GM20431 (cell line): ENCODE data around the gene KLF9.

ENCODE experiments used
- in situ Hi-C: fragments of 300-500 bp; cut with MseI, MboI; formaldehyde crosslinking; loops from one replicate; pipeline ENCODE4 v1.15.0; 2020; ENCODE audit warnings: low sequenced_read_pairs; ENCODE audit not compliant: unreplicated experiment

The KLF9 gene

DNA sequence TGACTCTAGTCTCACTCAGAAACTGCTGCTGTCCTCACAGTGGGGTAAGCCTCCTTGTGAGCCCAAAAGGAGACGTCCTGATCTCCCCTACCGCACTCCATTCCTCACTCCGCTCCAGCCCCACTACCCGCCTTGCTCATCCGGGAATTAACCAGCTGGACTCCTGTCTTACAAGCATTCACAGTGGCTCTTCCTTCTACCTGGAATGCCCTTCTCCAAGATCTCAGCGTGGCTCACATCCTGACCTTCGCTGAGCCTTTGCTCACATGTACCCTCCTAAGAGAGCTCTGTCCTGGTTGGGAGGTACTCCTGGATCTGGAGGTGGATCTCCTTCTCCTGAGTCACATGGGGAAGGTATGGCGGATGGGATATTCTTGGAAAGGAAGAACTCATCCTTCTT, 10.7 kb upstream of the KLF9 start:
- in situ Hi-C loops = no loop called here

GRCh38 chr9:70422371-70423043, 8.1 kb upstream of the KLF9 start:
- in situ Hi-C loops = no loop called here

DNA sequence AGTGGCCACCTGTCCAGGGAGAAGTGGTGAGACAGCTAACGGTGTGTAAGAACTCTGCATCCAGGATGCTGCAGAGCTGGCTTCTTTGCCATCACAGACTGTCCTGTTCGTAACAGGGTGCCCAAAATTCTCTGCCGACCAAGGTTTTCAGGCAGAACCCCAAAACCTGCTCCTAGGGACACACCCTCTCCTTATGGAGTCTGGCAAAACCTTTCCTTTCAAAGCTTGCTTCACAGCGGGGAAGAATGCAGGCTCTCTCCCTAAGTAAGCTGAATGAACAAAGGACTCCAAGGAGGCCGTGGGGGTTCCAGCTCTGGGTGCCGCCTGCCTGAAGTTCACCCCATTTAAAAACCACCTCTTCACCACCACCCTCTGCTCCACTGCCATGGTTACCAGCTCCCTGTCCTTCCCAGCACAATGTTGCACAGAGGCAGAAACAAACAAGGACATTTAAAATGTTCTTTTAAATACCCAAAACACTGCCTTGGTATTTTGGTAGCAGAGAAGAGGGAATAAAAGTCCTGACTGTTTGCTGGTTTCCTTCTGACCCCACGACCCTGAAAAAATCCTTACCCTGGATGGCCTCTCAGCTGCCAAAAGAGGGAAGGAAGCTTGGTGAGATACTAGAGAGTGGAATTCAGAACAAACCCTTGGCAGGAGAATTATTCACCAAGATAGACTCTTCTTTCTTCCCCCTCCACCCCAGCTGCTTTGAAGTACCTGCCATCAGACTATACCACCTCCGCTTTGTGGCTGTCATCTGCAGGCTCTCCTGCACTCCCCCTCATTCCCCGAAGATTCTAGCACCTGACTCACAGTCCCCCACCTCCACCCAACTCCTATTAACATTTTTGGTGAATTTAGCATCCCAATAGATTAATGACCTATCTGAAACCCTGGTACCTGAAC, 7.1 kb upstream of the KLF9 start:
- in situ Hi-C loops = no loop called here

DNA sequence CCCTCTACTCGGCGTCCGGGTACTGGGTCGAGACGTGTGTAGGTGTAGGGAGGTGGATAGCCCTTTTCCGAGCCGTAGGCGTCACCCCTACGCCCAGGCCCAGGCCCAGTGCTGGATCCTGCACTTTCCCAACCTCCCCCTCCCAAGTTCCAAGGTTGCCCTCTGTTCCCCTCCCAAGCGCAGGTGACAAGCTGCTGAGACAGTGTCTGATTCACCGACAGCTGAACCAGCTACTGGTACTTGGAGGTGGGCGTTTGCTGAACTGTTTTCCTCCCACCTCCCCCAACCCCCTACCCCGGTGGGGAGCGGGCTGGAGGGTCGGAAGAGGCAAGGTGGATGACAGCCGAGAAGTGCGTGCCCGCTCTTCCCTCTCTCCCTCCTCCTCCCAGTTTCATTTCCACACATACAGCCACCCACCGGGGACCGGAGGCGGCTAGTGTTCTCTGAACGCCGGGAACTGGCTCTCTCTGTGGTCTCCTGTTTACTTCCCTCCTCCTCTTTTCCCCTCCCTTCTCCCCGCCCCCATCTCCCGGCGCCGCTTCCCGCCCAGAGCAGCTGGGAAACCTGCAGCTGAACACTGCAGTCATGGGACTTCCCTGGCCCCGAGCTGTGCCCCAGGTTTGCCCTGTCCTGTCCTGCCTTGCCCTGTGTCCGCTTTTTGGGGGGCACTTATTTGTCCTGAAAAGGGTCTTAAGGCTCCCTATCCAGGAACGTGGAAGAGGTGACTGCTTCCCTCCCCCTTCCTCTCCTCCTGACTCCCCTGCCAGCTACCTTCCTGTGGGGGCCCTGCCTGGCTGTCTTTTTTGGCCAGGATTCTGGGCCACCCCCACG, 6.2 kb upstream of the KLF9 start:
- in situ Hi-C loops = no loop called here

- in situ Hi-C loops = no loop called here
Measured at GRCh38 chr9:70419556-70420440, 5.3 kb upstream of the KLF9 start.

DNA sequence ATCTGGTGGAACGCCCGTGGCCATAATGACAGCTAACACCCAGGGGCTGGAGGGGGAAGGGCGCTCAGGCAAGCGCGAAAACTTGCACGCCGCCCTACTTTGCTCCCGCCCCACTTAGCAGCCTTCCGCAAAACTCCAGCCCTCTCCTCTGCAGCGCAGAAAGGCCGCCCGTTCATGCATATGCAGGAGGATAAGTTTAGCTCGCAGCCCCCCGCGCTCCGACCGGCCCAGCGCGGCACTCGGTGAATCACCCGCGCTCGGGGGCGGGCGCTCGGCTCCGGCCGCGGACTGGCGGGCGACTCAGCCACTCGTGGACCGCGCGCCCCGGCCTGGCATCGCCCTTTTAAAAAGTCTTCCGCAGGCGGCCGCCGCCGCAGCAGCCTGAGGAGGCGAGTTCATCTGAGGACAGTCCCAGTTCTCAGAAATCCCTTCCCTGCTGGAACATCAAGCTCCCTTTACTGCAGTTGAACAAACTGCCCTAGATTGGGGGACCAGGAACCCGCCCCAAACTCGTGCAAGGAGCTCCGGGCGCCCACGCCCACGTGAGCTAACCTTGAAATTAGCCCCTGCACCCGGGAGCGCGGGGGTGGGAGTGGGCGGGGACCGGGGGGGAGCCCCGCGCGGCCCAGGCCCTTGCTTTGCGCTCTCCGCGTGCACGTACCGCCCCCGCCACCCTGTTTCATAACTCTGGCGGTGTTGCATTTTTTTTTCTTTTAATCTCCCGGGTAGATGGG, 4.5 kb upstream of the KLF9 start:
- in situ Hi-C loops = no loop called here

DNA sequence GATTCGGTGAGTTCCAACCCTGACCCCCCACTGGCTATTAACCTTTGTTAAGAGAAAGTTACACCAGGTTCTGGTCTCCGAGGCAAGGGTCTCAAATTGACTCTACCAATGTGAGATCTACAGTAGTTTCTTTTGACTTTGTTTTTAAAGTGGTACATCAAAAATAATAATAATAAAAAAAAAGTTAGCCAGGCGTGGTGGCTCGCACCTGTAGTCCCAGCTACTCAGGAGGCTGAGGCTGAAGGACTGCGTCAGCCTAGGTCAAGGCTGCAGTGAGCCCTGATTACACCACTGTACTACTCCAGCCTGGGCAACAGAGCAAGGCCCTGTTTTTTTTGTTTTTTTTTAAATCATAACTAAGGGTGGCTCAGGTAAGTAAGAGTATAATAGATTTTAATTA, 1.0 kb upstream of the KLF9 start:
- in situ Hi-C loops = no loop called here

GRCh38 chr9:70415041-70415440, 584 bp upstream of the KLF9 start:
- in situ Hi-C loops = no loop called here

GRCh38 chr9:70413464-70413798, 1.0 kb downstream of the KLF9 start:
- in situ Hi-C loops = no loop called here

DNA sequence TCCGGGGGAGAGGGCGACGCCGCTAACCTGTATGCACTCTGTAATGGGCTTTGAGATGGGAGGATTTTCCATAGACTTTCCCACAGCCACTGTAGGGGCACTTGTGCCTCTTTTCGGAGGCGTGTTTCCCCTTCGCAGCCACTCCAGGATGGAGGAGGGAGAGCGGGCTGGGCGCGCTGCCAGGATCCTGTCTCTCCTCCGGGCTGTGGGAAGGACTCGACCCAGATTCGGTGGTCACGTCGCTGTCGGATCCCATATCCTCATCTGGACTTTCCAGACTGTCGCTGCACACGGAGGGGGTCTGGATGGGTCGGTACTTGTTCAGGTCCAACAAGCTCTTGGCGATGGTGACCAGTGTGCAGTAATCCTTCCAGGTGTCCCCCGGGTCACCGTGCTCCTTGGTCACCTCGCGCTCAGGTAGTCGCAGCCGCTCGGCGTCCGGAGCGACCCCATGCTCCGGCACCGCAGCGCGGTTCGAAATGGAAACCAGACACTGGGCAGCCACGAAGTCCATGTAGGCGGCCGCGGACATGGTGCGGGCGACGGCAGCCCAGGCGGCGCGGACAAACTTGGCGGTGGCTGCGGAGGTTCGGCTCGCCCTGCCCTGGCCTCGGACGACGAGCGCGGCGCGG, 1.5 kb downstream of the KLF9 start:
- in situ Hi-C loops = no loop called here

DNA sequence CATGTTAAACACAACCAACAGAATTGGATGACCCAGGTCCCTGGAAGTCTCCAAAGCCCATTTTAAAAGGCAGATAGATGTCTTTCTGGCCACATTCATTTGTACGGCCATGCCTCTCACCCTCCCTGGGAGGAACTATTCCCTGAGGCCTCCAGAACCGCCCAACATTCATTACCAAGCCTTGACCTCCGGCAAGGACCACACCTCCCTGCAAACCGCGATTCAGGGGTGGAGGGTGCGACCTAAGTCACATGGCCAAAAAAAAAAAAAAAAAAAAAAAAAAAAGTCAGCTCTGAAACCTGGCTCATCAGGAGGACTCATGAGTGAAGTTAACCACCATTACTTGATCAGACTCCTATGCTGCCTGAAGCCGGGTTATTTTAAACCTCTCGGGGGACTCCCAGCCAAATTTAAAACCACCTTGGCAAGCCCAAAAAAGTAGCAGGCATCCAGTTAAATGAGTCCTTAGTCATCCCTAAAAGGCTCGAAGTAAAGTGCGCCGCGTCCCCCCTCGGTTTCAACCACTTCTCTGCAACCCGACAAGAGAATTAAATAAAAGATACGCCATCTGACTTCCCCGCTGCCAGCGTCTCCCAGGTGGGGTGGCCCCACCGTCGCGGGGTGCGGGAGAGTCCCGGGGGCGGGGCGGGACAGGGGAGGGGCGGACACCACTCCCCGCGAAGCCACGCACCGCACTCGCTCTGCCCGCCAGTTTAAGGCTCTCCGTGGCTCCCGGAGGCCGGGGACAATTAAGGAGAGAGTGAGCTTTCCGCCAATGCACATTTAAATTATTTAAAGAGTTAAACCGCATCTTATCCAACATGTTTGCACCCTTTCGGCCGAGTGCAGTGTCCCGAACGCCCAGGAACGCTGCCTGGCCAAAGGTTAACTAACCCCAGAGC, 2.3 kb downstream of the KLF9 start:
- in situ Hi-C loops = no loop called here

- in situ Hi-C loops = no loop called here
Measured at GRCh38 chr9:70411121-70411929, 3.1 kb downstream of the KLF9 start.

DNA sequence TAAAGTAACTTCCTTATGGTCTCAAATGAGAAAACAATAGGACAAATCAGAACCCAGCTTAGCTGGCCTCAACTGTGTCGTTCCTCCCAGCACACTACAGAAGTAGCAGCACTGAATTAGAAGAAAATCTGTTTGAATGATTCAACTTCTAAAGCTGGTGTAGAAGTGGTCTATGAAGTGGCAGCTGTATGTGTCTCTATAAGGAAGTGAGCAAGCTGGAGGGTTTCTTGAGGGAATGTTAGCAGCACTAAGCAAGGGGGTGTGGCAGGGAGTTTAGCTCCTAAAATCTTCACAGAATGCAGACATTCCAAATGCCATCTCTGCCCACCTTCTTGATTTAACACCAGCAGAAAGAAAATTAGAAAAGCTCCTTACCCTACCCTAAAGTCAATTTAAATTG, 4.1 kb downstream of the KLF9 start:
- in situ Hi-C loops = no loop called here

DNA sequence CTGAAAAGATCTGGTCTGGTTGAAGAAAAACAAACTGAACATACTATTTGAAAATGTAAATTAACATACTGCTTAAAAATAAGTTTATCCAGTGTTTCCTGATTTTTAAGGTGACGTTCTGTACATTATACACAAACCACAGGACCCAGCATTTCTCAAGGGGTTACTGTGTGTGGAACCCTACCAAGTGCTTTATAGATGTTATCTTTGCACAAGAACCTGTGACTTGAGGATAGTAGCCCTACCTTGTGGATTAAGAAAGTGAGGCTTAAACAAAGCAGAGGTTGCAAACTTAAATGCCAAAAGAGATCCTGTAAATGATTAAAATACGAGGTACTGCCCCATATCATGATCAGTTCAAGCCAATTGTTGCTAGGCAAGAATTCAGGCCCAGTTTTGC, 4.7 kb downstream of the KLF9 start:
- in situ Hi-C loops = no loop called here

- in situ Hi-C loops = no loop called here
Measured at GRCh38 chr9:70409280-70409679, 5.2 kb downstream of the KLF9 start.

DNA sequence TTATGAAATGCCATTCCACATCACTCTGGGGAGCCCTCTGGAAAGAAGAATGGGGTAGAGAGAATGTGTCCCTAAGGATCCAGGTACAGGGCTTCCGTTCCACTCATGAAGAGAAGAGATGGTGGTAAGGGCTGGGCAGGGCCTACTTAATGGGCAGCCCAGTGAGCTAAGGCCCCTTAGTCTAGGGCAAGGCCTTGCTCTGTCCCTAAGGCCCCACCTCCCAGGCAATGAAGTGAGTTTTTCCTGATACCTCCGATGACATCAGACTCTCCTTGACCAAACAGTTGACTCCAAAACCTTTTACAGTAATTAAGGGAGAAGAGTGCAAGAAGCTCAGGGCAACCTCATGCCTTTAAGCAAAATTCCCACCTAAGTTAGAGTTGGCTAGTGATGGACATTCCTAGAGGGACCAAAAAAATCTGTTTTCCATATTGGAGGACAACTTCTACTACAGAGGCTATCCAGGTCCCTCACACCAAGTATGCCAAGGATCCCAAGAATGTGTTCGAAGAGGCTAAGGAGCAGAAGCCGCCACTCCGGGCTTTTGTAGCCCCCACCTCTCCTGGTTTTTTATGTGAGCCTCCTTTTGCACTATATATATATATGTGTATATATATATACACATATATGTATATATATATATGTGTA, 5.9 kb downstream of the KLF9 start:
- in situ Hi-C loops = no loop called here
